Uterus (tissue), 2 donors: ENCODE data around the gene HIRA.
A peak's percentile ranks its signal among the peaks of the same experiment; 100 is the strongest.

ENCODE experiments used
- POLR2A ChIP-seq, 2 donors: fragments of 450-650 bp; IDR thresholded peaks; one replicate each; pipeline ENCODE4 v1.6.1; 2016; ENCODE audit warnings: antibody characterized with exemption in 2 of 2, mild to moderate bottlenecking in 1 of 2, moderate library complexity in 1 of 2
- TF ChIP-seq, protein P1 (sequence below), 4 experiments: fragments of 200-600 bp in 2 of 4; fragments of 450-650 bp in 2 of 4; sonication (generic) in 2 of 4; IDR thresholded peaks; one replicate each; pipeline ENCODE4 v1.5.1; 2016 to 2019; ENCODE audit warnings: antibody characterized with exemption in 4 of 4, mild to moderate bottlenecking in 2 of 4, moderate library complexity in 1 of 4

GRCh38 chr22:19432133-19432851, 759 bp upstream of the HIRA start, which contains the start of gene MRPL40:
- TF ChIP-seq, protein P1, sequence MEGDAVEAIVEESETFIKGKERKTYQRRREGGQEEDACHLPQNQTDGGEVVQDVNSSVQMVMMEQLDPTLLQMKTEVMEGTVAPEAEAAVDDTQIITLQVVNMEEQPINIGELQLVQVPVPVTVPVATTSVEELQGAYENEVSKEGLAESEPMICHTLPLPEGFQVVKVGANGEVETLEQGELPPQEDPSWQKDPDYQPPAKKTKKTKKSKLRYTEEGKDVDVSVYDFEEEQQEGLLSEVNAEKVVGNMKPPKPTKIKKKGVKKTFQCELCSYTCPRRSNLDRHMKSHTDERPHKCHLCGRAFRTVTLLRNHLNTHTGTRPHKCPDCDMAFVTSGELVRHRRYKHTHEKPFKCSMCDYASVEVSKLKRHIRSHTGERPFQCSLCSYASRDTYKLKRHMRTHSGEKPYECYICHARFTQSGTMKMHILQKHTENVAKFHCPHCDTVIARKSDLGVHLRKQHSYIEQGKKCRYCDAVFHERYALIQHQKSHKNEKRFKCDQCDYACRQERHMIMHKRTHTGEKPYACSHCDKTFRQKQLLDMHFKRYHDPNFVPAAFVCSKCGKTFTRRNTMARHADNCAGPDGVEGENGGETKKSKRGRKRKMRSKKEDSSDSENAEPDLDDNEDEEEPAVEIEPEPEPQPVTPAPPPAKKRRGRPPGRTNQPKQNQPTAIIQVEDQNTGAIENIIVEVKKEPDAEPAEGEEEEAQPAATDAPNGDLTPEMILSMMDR (IDR thresholded peaks at IDR 0.05) = peak in 2 of 4 experiments; percentile 41 to 44
- TF ChIP-seq POLR2A (IDR thresholded peaks at IDR 0.05) = peak; percentile 45 to 85
